GM10266 (cell line): ENCODE measurements around the gene TMEM158.

ENCODE experiments used
- DNase-seq: peaks from one replicate; pipeline ENCODE4 v3.0.0; 2012; ENCODE audit errors: extremely low spot score
- TF ChIP-seq, protein P1 (sequence below): IDR thresholded peaks from 2 replicates; pipeline ENCODE4 v1.5.1; 2012; ENCODE audit warnings: mild to moderate bottlenecking, low read depth; ENCODE audit not compliant: control insufficient read depth, insufficient read depth; ENCODE audit errors: missing control alignments

Gene TMEM158

DNA sequence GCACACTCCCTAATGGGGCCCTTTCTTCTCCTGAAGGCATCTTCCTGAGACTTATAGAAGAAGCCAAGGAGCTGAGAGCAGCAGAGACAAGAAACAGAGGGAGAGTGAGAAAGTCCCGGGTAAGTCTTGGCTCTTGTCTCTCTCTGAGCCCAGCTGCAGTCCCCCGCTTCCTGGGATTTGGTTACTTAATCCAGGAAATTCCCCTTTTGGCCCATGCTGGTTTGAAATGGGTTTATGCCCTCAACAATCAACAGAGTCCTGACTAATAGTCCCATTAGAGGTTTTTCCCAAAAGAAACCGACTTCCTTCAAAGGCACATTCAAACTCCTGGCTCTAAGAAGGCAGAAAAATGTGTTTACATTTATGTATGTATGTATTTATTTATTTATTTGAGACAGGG, 22.0 kb downstream of the TMEM158 start:
- TF ChIP-seq, protein P1, sequence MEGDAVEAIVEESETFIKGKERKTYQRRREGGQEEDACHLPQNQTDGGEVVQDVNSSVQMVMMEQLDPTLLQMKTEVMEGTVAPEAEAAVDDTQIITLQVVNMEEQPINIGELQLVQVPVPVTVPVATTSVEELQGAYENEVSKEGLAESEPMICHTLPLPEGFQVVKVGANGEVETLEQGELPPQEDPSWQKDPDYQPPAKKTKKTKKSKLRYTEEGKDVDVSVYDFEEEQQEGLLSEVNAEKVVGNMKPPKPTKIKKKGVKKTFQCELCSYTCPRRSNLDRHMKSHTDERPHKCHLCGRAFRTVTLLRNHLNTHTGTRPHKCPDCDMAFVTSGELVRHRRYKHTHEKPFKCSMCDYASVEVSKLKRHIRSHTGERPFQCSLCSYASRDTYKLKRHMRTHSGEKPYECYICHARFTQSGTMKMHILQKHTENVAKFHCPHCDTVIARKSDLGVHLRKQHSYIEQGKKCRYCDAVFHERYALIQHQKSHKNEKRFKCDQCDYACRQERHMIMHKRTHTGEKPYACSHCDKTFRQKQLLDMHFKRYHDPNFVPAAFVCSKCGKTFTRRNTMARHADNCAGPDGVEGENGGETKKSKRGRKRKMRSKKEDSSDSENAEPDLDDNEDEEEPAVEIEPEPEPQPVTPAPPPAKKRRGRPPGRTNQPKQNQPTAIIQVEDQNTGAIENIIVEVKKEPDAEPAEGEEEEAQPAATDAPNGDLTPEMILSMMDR: no peak
- no peak for DNase-seq

DNA sequence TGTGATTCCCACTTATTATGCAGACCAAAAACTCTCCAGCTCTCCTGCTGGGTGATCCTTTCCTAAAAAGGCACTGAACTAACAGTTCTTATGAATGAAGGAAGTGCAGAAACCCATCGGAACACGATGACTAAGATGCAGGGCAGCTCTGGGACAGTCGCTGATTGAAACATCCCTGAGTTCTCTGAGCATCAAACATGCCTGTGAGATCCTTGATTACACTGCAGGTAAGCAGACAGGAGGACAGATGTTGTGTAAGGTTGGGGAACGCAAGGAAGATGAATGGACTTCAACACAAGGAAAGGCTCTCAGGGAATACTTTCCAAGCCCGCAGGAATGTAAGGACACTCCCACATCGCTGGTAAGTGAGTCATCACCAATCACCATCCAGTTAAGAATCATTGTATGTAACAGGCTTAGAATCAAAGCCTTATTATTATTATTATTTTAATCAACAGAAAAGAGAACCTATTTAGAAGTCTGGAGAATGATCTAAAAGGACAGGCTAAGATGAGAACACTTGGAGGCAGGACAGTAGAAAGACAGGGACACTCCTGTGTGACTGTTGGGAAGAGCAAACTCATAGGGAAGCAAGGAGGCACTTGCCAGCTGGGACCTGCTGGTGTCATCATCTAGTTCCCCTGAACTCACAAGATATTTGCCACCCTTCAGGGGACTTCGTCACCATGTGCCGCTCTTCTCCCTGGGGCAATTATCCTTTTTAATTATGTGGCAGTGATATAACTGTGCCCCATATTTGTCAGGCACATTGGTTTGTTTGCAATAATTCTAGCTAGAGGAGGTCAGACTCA, 26.0 kb downstream of the TMEM158 start:
- TF ChIP-seq, protein P1: no peak
- no peak for DNase-seq

DNA sequence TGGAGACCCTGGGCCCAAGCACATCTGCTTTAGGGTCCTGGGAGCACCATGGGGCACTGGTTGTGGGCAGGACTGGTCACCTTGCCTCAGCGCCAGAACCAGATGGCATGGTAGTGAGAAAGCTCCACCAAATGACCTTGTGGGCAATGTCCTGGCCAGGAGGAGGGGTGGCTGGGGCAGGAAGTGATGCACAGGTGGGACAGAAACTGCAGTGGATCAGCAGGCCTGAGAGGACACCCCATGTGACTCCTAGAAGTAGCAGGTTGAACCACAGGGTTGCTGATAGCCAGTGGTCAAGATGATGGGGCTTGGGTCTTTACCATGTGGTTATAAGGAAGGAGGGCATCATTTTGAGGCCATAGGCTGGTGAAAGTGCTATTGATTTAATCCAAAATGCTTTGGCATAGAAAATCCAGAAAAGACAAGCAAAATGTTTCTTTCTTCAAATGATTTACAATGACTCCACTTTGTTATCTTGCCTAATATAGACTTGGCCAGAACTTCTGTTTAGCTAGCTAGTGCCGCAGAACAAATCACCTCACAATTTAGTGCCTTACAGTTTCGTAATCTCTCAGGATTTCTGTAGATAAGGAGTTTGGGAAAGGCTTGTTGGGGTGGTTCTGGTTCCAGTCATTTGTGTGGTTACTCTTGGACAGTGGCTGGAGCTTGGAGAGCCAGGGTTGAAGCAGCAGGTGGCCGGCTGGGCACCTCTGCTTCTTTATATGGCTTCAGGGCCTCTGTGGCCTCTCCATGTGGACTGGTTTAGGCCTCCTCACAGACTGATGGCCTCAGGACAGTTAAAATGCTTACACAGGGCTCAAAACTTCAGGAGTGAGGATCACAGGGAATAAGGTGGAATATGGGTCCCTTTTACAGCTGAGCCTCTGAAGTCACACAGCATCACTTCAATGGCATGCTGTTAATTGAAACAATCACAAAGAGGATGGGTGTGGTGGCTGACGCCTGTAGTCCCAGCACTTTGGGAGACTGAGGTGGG, 27.5 kb downstream of the TMEM158 start:
- TF ChIP-seq, protein P1: no peak
- DNase-seq: no peak

DNA sequence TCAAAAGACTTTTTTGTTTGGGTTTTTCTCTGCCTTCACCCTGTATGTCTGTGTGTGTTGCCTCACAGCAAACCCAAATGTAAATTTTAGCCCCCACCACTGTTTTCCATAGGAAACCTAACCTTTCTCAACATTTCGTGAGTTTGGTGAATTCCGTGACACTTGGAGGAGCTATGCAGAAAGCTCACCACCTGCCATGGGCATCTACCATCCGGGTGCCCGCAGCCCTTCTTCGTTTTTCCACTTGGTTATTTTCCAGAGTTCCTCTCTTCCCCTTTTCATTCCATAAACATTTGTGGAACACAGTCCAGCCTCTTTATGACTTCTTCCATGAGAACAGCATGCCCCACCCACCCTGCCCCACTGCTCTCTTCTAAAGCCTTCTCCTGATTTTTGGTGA, 31.3 kb downstream of the TMEM158 start:
- TF ChIP-seq, protein P1: no peak
- no peak for DNase-seq

DNA sequence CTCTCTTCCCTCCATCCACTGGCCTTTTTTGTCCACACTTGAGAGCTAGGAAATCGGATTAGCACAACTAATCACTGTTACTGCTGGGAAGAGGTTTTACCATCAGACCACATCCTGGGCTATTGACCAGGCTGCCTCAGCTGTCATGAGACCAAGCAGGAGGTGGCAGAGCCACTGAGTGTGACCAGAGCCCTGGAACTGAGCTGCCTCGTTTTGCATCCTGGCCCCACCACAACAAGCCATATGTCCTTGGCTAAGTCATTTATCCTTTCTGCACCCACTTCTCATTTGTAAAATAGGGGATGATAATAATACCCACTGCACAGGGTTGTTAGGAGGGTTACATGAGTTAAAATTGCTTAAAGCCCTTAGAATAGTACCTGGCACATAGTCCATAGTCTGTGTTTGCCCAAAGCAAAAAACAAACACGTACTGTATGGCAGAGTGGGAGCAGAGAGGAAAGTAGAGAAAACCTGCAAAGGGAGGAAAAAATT, 34.1 kb downstream of the TMEM158 start:
- DNase-seq: no peak
- TF ChIP-seq, protein P1: no peak

DNA sequence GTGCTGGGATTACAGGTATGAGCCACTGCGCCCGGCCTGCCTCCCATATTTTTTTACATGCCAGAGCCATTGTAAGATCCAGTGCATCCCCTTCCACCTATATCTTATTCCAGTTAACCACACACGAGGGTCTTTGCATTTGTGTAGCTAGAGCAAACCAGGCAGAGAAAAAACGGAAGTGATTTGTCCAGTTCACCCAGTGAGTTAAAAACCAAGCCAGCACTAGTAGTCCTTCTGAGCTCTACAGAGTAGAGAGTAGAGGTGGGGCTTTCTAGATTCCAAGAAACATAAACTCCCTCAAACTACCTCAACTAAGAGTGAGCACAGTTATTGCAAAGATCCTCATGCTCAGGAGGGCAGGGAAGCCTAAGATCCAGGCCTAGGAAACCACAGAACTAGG, 34.7 kb downstream of the TMEM158 start:
- TF ChIP-seq, protein P1: no peak

More for the DNA sequence above, 34.7 kb downstream of the TMEM158 start:
- no peak for DNase-seq
